ENCODE data around the gene KAT5.

DNA sequence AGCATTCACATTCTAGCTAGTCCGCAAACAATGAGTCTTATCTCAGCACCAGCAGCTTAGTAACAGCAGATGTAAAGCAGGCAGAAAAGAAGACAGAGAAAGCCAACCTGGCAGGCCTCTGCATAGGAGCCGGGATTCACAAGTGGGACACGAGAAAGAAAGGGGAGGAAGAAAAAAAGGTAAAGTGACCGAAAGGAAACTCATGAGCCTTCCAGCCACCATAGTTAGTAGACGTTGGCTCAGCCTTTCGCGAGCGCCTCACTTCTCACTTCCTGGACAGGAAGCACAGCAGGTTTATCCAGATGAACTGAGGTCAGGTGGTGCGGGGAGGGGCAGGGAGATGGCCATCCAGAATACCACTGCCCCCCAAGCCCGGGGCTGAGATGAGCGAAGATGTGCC, 19.7 kb upstream of the KAT5 start:
- TF ChIP-seq POLR2A (IDR thresholded peaks at IDR 0.05; ENCODE audit: low read depth, low read length) = no peak
- no peak for TF ChIP-seq POLR2AphosphoS5 (IDR thresholded peaks at IDR 0.05; ENCODE audit: low read depth, low read length)

Data from GM12892 (cell line).